HL-60 (cell line): Measurements from ENCODE around the gene IGSF9.

Experiments
- DNase-seq, 2 experiments: peaks; one replicate each; pipeline ENCODE4 v3.0.0-alpha.2; 2010 to 2020; ENCODE audit warnings: low read depth in 1 of 2, low spot score in 1 of 2
- H3K27ac ChIP-seq: fragments of 250-450 bp; sonication (Bioruptor Pico); replicated peaks from 2 replicates; pipeline ENCODE4 v1.5.1; 2020; ENCODE audit warnings: mild to moderate bottlenecking, moderate library complexity
- H3K27me3 ChIP-seq: fragments of 250-450 bp; sonication (Bioruptor Pico); 2 replicates; pipeline ENCODE4 v1.5.1; 2021; ENCODE audit warnings: mild to moderate bottlenecking, moderate library complexity; ENCODE audit not compliant: insufficient read depth, poor library complexity, severe bottlenecking
- H3K4me3 ChIP-seq: replicated peaks from 2 replicates; pipeline ENCODE4 v1.5.1; 2011; ENCODE audit warnings: mild to moderate bottlenecking, control low read depth, low read length; ENCODE audit not compliant: insufficient read depth
- CTCF ChIP-seq: IDR thresholded peaks from one replicate; pipeline ENCODE4 v1.5.1; 2011; ENCODE audit warnings: low read length, control low read depth, inconsistent platforms; ENCODE audit not compliant: insufficient read depth
- GABPA ChIP-seq: IDR thresholded peaks from 2 replicates; pipeline ENCODE4 v1.6.1; 2012; ENCODE audit warnings: low read depth
- POLR2AphosphoS5 ChIP-seq: IDR thresholded peaks from 2 replicates; pipeline ENCODE4 v1.6.1; 2012; ENCODE audit warnings: low read depth
- SPI1 ChIP-seq: IDR thresholded peaks from 2 replicates; pipeline ENCODE4 v1.6.1; 2012; ENCODE audit warnings: low read depth, mild to moderate bottlenecking, borderline replicate concordance
- TF ChIP-seq, protein P1 (sequence below): IDR thresholded peaks from 2 replicates; pipeline ENCODE4 v1.6.1; 2012; ENCODE audit warnings: low read depth; ENCODE audit not compliant: insufficient replicate concordance

Gene IGSF9

GRCh38 chr1:159925719-159926078, 19.7 kb downstream of the IGSF9 start:
- H3K4me3 ChIP-seq: peak overlapping the region; percentile 88
- TF ChIP-seq GABPA (no peak), POLR2AphosphoS5 (no peak)
- DNase-seq: no peak
- peak overlapping the region; percentile 95 for H3K27ac ChIP-seq
- no peaks in the 10 kb centered on the region for H3K27me3 ChIP-seq

DNA sequence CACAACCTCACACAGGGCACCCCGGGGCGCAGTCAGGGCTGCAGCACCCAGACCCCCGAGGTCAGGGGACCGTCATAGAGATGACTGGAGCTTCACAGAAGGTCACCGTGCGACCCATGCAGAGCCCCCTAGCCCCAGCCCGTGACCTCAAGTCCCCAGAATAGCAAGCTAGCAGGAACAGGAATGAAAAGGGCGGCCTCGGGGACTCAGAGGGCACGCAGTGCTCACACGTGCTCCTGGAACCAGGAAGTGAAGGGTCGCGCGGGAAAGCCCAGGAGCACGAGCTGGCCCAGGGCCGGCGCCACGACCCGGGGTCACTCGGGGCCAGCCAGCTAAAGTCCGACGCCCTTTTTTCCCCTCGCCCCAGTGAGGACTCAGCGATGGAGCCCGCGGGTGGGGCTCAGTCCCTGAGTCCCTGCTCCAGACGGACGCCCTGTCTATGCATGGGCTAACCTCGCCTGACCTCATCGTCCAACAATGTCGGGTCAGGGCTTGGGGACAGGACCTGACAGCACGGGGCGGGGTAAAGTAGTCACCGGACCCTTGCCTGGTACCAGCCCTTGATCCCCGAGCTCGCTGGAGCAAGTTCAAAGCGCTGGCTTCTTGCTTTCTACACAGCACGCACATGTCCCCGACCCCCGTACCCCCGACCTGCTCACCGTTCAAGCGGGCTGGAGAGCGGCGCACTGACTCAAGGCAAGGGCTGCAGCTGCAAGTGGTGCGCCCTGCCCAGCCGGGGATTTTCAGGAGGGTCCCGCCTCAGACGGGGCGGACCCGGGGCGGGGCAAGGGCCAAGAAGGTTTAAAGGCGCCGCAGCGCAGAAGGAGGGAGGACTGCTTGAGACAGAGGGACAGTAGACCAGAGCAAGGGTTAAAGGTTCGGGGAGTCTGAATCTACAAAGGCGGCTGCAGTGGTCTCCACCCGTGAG, 20.4 kb downstream of the IGSF9 start, which contains the start of gene TAGLN2:
TAGLN2 (minus strand) TSS at position 717 of the 928 bp plus-strand sequence. CDS start 4,998 bp downstream, outside the sequence.
- peak; percentile 88 to 93 for DNase-seq
- Histone ChIP-seq H3K27me3 (no peaks in the 10 kb centered on the region), H3K27ac (peak within 1 kb of the TSS; percentile 95), H3K4me3 (peak within 1 kb of the TSS; percentile 88)
- TF ChIP-seq SPI1 (peak; percentile 36; the same call in 1 of the 2 replicates), CTCF (no peak), GABPA (no peak), POLR2AphosphoS5 (peak; percentile 96)
- TF ChIP-seq, protein P1, sequence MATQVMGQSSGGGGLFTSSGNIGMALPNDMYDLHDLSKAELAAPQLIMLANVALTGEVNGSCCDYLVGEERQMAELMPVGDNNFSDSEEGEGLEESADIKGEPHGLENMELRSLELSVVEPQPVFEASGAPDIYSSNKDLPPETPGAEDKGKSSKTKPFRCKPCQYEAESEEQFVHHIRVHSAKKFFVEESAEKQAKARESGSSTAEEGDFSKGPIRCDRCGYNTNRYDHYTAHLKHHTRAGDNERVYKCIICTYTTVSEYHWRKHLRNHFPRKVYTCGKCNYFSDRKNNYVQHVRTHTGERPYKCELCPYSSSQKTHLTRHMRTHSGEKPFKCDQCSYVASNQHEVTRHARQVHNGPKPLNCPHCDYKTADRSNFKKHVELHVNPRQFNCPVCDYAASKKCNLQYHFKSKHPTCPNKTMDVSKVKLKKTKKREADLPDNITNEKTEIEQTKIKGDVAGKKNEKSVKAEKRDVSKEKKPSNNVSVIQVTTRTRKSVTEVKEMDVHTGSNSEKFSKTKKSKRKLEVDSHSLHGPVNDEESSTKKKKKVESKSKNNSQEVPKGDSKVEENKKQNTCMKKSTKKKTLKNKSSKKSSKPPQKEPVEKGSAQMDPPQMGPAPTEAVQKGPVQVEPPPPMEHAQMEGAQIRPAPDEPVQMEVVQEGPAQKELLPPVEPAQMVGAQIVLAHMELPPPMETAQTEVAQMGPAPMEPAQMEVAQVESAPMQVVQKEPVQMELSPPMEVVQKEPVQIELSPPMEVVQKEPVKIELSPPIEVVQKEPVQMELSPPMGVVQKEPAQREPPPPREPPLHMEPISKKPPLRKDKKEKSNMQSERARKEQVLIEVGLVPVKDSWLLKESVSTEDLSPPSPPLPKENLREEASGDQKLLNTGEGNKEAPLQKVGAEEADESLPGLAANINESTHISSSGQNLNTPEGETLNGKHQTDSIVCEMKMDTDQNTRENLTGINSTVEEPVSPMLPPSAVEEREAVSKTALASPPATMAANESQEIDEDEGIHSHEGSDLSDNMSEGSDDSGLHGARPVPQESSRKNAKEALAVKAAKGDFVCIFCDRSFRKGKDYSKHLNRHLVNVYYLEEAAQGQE: peak; percentile 74

- DNase-seq: peak in 1 of 2 experiments; percentile 33
- no peak for TF ChIP-seq CTCF
- TF ChIP-seq SPI1: no peak
- TF ChIP-seq GABPA: no peak
- TF ChIP-seq POLR2AphosphoS5: no peak; the same call in 1 of the 2 replicates
- TF ChIP-seq, protein P1: no peak
These were observed 21.2 kb downstream of the IGSF9 start for GRCh38 chr1:159924025-159924790.

More at GRCh38 chr1:159924025-159924790, 21.2 kb downstream of the IGSF9 start:
- Histone ChIP-seq H3K27me3 (no peaks in the 10 kb centered on the region), H3K4me3 (peak overlapping the region; percentile 88), H3K27ac (peak overlapping the region; percentile 95)
